HL-60 (cell line): Measurements from ENCODE around the gene ODC1.

Experiments
- GABPA ChIP-seq: IDR thresholded peaks from 2 replicates; pipeline ENCODE4 v1.6.1; 2012; ENCODE audit warnings: low read depth
- POLR2AphosphoS5 ChIP-seq: IDR thresholded peaks from 2 replicates; pipeline ENCODE4 v1.6.1; 2012; ENCODE audit warnings: low read depth
- REST ChIP-seq: IDR thresholded peaks from 2 replicates; pipeline ENCODE4 v1.6.1; 2012; ENCODE audit warnings: low read depth; ENCODE audit not compliant: insufficient replicate concordance
- TF ChIP-seq, protein P1 (sequence below): IDR thresholded peaks from one replicate; pipeline ENCODE4 v1.5.1; 2011; ENCODE audit warnings: low read length, control low read depth, inconsistent platforms; ENCODE audit not compliant: insufficient read depth

- TF ChIP-seq POLR2AphosphoS5 (no peak), REST (no peak), GABPA (no peak)
- TF ChIP-seq, protein P1, sequence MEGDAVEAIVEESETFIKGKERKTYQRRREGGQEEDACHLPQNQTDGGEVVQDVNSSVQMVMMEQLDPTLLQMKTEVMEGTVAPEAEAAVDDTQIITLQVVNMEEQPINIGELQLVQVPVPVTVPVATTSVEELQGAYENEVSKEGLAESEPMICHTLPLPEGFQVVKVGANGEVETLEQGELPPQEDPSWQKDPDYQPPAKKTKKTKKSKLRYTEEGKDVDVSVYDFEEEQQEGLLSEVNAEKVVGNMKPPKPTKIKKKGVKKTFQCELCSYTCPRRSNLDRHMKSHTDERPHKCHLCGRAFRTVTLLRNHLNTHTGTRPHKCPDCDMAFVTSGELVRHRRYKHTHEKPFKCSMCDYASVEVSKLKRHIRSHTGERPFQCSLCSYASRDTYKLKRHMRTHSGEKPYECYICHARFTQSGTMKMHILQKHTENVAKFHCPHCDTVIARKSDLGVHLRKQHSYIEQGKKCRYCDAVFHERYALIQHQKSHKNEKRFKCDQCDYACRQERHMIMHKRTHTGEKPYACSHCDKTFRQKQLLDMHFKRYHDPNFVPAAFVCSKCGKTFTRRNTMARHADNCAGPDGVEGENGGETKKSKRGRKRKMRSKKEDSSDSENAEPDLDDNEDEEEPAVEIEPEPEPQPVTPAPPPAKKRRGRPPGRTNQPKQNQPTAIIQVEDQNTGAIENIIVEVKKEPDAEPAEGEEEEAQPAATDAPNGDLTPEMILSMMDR, result no peak
Measured at GRCh38 chr2:10482460-10482859, 34.3 kb upstream of the ODC1 start.
